Ovary (tissue), 9 donors: Measurements from ENCODE around the gene STX8. TPM values are rescaled to one million over a fixed set of nuclear protein-coding genes. Genes with fewer than 3 reads are reported as not detected.

Source experiments
- DNase-seq, 5 donors: peaks; one replicate each; pipeline ENCODE4 v3.0.0-alpha.2; 2019 to 2020
- H3K27ac ChIP-seq, 2 donors: fragments of 200-600 bp; one replicate each; pipeline versions ENCODE4 v1.5.1 to v1.8.0; 2019 to 2022
- H3K27me3 ChIP-seq: fragments of 200-600 bp; one replicate; pipeline ENCODE4 v1.8.0; 2022
- H3K36me3 ChIP-seq: fragments of 200-600 bp; sonication (generic); one replicate; pipeline ENCODE4 v1.5.1; 2019
- H3K4me1 ChIP-seq: one replicate; pipeline ENCODE4 v1.8.1; 2013; ENCODE audit warnings: mild to moderate bottlenecking, moderate library complexity; ENCODE audit not compliant: insufficient read depth
- H3K4me3 ChIP-seq: fragments of 200-600 bp; sonication (generic); one replicate; pipeline ENCODE4 v1.5.1; 2017
- H3K9me3 ChIP-seq, 2 donors: fragments of 200-600 bp in 1 of 2; sonication (generic) in 1 of 2; one replicate each; pipeline versions ENCODE4 v1.5.1 to v1.8.1; 2013 to 2019; ENCODE audit warnings: mild to moderate bottlenecking in 1 of 2, moderate library complexity in 1 of 2
- CTCF ChIP-seq, 3 donors: fragments of 450-650 bp in 2 of 3; fragments of 200-600 bp in 1 of 3; IDR thresholded peaks; one replicate each; pipeline versions ENCODE4 v1.5.1 to v1.8.0; 2016 to 2022; ENCODE audit warnings: antibody characterized with exemption in 3 of 3, mild to moderate bottlenecking in 1 of 3
- EP300 ChIP-seq: sonication (generic); formaldehyde crosslinking; IDR thresholded peaks from one replicate; pipeline ENCODE4 v1.6.1; 2017; ENCODE audit warnings: antibody characterized with exemption
- POLR2A ChIP-seq: fragments of 450-650 bp; IDR thresholded peaks from one replicate; pipeline ENCODE4 v1.6.1; 2017; ENCODE audit warnings: antibody characterized with exemption, mild to moderate bottlenecking, moderate library complexity
- WGBS, 3 donors: extraction: QIAGEN DNeasy Blood & Tissue Kit in 1 of 3; methylation state at CpG; one replicate each; pipeline versions ENCODE4 v1.1.5 to v1.1.7; 2013 to 2017; 5-methylcytosine and 5-hydroxymethylcytosine counted together
- intact Hi-C, 4 donors: fragments of 100-400 bp; cut with DNase I; formaldehyde crosslinking; loops; one replicate each; pipeline versions ENCODE4 v1.11.0 to v1.15.1; 2022 to 2023
- polyA plus RNA-seq, 2 donors: library from polyadenylated mRNA; stranded (reverse); fragments of 200-250 nt in 1 of 2; fragments of 350-450 nt in 1 of 2; fragmentation: Illumina TruSeq in 1 of 2; extraction: RNeasy Lipid Tissue Mini Kit (QIAGEN cat#74804) in 1 of 2; gene quantifications; one replicate each; pipeline ENCODE4 v1.2.3, GENCODE V29; 2013 to 2014
- total RNA-seq, 7 donors: library from RNA; depleted of rRNA in 2 of 7; stranded (reverse); fragments of >200 nt in 2 of 7; fragmentation: NEBNext Ultra II Directional in 3 of 7; extraction: Animal tissue kit (Norgen Biotek cat#: 25700) in 3 of 7; gene quantifications; one replicate each; pipeline versions ENCODE4 v1.1.0 to v1.2.4, GENCODE V29; 2016 to 2023
- donor health status: DM: no; HTN: no; CAD: no; lungs with moderate emphysema.
- donor health status: DM: no; HTN: no; CAD: no.
- donor health status: Bipolar disorder and iron deficiency.
- donor health status: DM: yes; HTN: yes; CAD: no.
- donor health status: DM: no; HTN: no; CAD: no.
- donor health status: DM: yes; HTN: yes; CAD: no.

The STX8 gene
- total and polyA plus RNA-seq, 9 donors = 37.6 to 112 (median 53.8) TPM

- Histone ChIP-seq H3K4me3 (no peak overlapping the region), H3K36me3 (no peaks in the 10 kb centered on the region), H3K4me1 (peaks cover 6% of the 10 kb centered on the region), H3K9me3 (no peaks in the 10 kb centered on the region), H3K27me3 (no peaks in the 10 kb centered on the region), H3K27ac (peak overlapping the region in 1 of 2 donors; percentile 67)
- 3 to 8% (median 5%) methylated on average over 2 of the region's 2 CpGs for WGBS, 3 donors
- intact Hi-C loops = no loop called here
- peak in 2 of 5 donors; percentile 31 to 39 for DNase-seq
- TF ChIP-seq CTCF (IDR thresholded peaks at IDR 0.05) (no peak), EP300 (no peak), POLR2A (no peak)
Observed at GRCh38 chr17:9431620-9432019, 144.0 kb downstream of the STX8 start.

GRCh38 chr17:9427465-9428315, 147.9 kb downstream of the STX8 start:
- H3K4me3 ChIP-seq = no peak overlapping the region
- peaks cover 3% of the 10 kb centered on the region for H3K4me1 ChIP-seq
- no peak for DNase-seq
- WGBS, 3 donors = 80 to 88% (median 88%) methylated on average over 11 of the region's 11 CpGs
- no peak overlapping the region for H3K27ac ChIP-seq
- H3K9me3 ChIP-seq = no peaks in the 10 kb centered on the region
- H3K27me3 ChIP-seq = no peaks in the 10 kb centered on the region
- TF ChIP-seq CTCF (IDR thresholded peaks at IDR 0.05) (no peak), EP300 (no peak), POLR2A (no peak)
- no peaks in the 10 kb centered on the region for H3K36me3 ChIP-seq
- intact Hi-C loops = loop anchor here in 1 of 4 donors (5.0 kb wide), 1 partner anchor 700 kb away; no protein-coding TSS in a partner anchor

- intact Hi-C loops = no loop called here
- 94 to 98% (median 97%) methylated on average over 8 of the region's 8 CpGs for WGBS, 3 donors
- TF ChIP-seq CTCF (IDR thresholded peaks at IDR 0.05) = no peak
- TF ChIP-seq POLR2A = no peak
- no peak for TF ChIP-seq EP300
- DNase-seq = no peak
- H3K27ac ChIP-seq = no peak overlapping the region
- H3K9me3 ChIP-seq = no peaks in the 10 kb centered on the region
- H3K4me3 ChIP-seq = no peak overlapping the region
- no peaks in the 10 kb centered on the region for H3K27me3 ChIP-seq
- no peaks in the 10 kb centered on the region for H3K36me3 ChIP-seq
- no peaks in the 10 kb centered on the region for H3K4me1 ChIP-seq
Observed at GRCh38 chr17:9424071-9424640, 151.5 kb downstream of the STX8 start.

GRCh38 chr17:9421525-9421924, 154.1 kb downstream of the STX8 start:
- no peak for TF ChIP-seq POLR2A
- TF ChIP-seq EP300 = no peak
- TF ChIP-seq CTCF (IDR thresholded peaks at IDR 0.05) = no peak
- intact Hi-C loops = no loop called here
- no peak for DNase-seq
- Histone ChIP-seq H3K4me1 (no peaks in the 10 kb centered on the region), H3K9me3 (no peaks in the 10 kb centered on the region), H3K4me3 (no peak overlapping the region), H3K27ac (no peak overlapping the region), H3K27me3 (no peaks in the 10 kb centered on the region), H3K36me3 (no peaks in the 10 kb centered on the region)
- WGBS, 3 donors = 90 to 97% (median 95%) methylated on average over 4 of the region's 4 CpGs
